Dermis blood vessel endothelial cell (primary cell): ENCODE results near the gene QRICH1. TPM values are rescaled to one million over a fixed set of nuclear protein-coding genes. Genes with fewer than 3 reads are reported as not detected.
A peak's percentile ranks its signal among the peaks of the same experiment; 100 is the strongest.

ENCODE experiments used
- DNase-seq: peaks from one replicate; pipeline ENCODE4 v3.0.0; 2010
- total RNA-seq: library from RNA; depleted of rRNA; stranded (reverse); fragments of >200 nt; gene quantifications from 2 replicates; pipeline ENCODE4 v1.2.3, GENCODE V29; 2014

Gene QRICH1
- total RNA-seq, 1 donor from 2014 or later, result 110 TPM

DNA sequence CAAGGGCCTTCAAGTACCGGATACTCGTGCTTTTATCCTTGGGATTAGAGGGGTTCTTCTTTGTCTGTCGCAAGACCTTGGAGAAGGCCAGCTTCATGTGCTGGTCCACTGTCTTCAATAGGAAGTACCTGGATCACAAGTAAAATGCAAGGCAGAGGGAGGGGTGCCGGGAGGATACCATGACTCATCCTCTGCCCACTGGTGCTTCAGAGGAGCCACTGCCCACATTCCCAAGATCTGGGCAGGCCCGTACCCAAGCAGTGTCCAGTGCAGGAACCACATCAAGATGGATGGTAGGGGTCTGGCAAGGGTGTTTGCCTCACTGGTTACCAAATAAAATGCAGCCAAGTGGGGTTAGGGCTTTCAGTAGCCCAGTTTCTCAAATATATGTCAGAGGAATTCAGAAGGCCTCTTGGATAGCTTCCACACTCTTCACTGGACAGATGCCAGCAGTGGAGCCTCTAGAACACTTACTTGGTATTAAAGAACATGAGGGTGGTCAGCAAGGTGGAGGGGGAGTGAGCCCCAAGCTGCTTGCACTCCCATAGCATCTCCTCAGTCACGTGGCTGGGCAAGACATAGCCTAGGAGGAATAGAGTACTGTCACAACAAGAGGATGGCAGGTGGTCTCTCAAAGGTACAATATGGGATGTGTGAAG, 61.1 kb downstream of the QRICH1 start:
- DNase-seq, result no peak

DNA sequence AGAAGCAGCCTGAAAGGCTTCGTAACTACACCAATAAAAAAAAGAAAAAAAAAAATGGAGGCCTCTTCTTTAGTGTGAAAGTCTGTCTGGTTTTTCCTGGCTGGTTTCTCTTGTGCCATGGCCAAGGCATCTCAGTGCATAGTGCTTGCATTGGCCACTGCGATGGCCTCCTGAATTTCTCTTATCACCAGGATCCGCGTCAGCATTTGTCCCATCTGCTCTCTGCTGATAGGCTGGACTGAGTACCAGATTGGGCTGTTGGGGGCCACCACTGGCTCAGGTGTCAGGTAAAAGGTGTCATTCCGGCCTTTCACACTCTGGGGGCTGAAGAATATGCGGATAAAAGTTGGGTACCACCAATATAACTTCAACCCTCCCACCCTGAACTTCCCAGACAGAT, 63.5 kb downstream of the QRICH1 start:
- no peak for DNase-seq

DNA sequence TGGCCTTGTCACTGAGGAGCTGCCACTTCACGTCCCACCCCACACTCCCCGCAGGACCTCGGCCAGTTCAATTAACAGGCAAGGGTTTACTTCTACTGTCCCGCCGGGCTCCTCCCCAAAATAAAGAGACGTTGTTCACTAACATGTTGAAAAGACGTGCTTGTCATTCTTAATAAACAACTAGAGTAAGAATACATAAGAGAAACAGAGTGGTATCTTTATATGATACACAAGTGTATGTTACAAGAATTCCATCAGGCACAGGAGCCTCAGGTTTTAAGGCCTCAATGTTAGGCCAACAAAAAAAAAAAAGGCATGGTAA, 64.3 kb downstream of the QRICH1 start:
- no peak for DNase-seq

DNA sequence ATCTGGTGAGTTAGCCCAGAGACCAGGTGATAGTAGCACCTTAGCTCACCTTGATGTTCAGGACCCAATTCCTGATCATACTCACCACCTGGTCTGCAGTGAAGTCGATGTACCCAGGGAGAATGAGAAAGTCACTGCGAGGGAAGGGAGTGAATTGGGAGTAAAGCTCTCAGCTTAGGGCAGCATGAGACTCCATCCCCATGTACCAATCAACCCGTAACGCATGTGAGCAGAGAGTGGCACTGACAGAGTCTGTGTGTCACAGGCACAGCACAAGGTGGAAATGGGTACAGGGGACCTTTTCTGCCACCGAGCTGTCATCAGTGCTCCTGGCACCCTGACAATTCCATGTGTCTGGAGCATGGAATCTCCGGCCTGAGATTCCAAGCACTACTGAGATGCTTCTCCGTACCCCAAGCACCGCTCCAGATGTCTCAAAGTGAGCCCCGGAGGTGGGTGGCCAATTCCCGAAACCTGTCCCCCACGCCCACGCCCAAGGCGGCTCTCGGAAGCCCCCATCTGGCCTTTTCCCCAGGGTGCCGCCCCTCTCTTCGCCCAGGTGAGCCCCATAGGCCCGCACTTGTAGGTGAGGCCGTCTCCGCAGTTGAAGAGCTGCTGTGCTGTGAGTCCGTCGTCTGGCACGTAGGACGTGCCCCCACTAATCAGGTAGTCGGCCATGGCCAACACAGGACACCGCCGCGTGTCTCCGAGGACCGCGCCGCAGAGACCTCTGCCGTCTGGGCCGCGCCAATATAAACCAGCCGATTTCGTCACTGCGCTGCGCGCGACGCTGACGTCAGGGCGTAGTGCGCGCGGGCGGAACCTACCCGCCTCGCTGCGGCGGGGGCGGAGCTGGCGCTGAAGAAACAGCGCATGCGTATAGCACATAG, 65.0 kb downstream of the QRICH1 start, which contains the start of gene IMPDH2:
TSS of gene IMPDH2 (minus strand) at position 726 of the 890 bp plus-strand sequence. CDS start at position 678, 48 bp downstream.
- DNase-seq, result peak; percentile 96

DNA sequence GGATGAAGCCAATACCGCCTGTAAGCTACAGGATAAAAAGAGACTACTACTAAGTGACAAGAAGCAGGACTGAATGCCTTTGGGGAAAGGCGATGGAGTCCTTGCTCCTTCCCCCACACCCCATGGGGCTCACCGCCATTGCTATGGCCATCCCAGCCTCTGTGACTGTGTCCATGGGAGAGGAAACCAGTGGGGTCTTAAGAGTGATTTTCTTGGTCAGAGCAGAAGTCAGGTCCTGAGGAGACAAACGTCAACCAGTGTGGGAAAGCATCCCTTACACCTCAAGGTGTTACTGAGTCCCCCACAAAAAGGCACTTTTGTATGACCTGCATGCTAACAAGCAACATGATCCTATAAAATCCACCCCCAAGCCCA, 65.6 kb downstream of the QRICH1 start:
- no peak for DNase-seq

DNA sequence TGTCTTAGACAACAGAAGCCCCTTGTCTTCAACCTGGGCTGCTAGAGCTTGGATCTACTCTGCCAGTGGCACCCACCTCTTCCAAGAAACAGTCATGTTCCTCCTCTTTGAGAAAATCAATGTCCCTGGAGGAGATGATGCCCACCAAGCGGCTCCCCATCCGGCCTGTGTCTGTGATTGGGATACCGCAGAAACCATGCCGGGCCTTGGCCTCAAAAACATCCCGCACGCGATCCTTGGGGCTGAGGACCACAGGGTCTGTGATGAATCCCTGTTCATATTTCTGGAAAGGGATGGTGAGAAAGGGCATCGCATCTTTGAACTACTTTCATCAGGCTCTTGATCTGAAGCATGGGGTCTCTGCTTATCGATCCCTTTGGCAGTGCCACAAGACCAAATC, 66.2 kb downstream of the QRICH1 start:
- DNase-seq, result no peak

DNA sequence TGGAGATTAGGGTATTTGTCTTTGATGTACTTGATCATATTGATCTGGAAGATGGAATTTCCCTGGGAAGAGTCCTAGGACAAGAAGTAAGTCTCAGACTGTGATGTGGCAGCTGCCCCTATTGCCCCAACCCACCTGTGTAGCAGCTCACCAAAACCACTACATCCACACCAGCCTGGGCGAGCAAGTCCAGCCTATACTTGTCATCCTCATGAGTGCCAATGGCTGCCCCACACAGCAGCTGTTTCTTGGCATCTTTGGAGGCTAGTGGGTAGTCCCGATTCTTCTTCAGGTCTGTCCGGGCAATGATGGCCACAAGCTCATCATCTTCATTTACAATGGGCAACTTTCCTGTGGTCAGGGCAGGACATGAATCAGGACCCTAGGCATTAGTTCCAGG, 67.3 kb downstream of the QRICH1 start:
- no peak for DNase-seq

DNA sequence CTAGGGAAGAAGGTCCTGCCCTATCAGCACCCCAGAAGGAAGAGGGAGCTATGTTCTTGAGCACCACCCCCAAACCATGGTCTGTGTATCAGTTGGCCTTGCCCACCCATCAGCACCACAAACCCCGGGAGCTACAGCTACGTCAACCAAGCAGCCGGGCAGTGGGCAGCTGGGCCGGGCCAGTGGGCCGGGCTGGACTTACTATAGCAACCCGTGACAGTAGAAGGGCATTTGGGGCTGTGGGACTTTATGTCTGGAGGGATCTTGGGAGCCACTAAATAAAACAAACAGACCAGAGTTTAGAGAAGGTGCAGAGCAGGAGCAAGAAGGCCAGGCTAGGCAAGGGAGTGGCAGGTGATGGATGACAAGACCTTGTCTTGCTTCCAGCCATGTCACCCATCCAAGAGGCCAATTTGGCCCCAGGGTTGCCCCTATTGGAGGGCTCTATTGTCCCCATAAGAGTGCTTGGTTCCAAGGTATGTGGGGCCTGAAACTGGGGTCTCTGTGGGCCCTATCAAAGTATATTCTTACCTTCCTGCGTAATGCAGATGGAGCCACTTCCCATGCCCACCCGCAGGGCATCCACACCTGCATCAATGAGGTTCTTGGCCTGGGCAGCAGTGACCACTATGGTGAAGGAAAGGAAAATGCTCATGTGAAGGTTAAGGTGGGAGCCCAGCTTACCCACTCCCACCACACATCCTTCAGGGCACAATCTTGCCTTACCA, 67.9 kb downstream of the QRICH1 start:
- DNase-seq, result no peak

DNA sequence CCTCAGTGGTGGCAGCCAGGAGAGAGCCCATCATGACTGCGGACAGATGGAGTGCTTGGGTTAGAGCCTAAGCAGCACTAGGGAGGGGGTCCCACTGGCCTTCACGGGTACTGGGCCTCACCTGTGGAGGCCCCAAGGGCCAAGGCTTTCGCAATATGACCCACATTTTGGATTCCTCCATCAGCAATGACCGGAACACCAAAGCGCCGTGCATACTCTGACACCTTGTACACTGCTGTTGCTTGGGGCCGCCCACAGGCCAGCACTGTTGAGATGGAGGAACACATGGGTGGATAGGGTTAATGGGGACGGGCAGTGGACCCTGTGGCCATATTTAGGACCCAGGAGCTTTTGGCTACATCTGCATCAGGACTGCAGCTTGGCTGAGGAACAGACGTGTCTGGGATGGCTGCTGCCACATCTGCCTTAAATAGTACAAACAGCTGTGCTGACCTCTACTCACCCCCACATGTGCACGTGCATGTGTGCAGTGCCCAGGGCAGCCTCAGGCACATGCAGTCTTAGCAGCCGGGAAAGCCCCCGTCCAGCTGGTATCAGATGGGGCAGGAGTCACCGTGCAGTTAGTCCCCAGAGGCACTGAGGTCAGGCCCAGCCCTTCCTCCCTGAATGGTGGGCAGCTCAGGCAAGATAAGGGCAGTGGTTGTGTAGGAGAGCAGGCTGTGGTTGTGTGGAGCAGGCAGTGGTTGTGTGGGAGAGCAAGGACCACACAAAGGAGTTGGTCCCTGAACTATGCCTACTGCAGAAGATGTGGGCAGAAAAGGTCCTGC, 68.7 kb downstream of the QRICH1 start:
- no peak for DNase-seq

DNA sequence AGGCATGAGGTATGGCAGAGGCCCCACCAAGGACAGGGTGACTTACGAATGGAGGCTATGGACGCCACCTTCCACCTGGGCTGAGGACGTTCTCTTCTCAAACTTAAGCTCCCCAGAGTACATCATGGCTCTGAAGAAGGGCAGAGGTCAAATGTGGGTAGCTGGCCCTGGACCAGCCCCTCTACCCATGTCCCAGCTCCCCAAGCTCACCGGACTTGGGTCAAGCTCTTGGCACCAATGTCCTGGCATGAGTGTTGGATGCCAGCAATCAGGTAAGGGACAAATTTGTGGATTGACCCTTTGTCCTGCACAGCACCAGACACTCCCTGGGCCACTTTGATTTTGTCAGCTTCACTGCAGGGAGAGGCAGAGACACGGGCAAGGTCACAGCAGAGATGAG, 69.4 kb downstream of the QRICH1 start:
- no peak for DNase-seq

DNA sequence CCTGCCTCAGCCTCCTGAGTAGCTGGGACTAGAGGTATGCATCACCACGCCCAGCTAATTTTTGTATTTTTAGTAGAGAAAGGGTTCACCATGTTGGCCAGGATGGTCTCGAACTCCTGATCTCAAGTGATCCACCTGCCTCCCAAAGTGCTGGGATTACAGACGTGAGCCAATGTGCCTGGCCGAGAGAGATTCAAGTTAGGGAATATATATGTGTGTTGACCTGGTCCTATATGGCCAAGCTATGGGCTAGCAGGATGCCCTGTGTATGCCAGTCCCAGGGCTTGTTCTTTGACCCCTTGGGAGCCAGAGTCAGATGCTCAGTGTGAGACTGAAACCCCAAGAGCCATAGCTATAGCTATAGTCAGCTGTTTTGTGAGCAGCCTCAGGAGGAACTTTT, 70.1 kb downstream of the QRICH1 start:
- DNase-seq, result no peak

DNA sequence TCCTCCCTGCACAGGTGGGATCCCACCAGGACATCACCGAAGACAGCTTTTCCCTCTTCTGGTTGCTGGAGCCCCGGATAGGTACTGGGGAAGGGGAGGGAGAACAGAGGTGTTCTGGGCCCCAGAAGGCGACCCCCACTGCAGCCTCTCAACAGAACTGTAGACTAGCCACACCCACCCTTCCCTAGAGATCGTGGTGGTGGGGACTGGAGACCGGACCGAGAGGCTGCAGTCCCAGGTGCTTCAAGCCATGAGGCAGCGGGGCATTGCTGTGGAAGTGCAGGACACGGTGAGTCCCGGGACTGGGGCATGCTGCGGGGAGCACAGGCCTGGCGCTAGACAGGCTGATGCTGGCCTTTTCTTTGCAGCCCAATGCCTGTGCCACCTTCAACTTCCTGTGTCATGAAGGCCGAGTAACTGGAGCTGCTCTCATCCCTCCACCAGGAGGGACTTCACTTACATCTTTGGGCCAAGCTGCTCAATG, 71.1 kb downstream of the QRICH1 start:
- no peak for DNase-seq

DNA sequence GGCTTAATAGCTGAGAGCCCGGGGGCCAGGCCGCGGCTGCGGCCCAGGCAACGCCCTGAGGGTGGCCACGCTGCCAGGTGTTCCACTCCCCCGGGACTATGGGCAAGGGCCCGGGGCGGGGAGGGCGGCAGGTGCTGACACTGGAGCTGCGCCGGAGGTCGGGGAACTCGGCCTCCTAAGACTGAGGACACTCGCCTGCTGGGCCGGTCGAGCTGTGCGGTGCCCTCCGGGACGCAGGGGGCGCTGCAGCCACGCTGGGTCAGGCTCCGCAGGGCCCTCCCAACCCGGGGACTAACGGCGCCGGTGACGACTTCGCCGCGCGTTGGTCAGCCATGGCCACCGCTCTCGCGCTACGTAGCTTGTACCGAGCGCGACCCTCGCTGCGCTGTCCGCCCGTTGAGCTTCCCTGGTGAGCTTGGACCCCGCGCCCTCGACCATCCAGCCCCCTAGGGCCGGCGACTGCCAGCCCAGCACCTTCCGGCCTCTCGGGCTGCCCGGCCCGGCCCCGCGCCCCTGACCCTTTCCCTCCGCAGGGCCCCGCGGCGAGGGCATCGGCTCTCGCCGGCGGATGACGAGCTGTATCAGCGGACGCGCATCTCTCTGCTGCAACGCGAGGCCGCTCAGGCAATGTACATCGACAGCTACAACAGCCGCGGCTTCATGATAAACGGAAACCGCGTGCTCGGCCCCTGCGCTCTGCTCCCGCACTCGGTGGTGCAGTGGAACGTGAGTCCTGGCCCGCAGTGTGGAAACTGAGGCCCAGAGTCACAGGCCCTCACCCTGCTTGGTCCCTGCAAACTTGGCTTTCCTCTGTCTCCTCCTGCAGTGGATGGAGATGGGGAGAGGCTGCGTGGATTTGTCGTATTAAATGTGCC, 71.8 kb downstream of the QRICH1 start, which contains the start of gene NDUFAF3:
TSS of gene NDUFAF3 (plus strand) at position 309 of the 875 bp plus-strand sequence. CDS start at position 333, 24 bp downstream.
- peak; percentile 97 for DNase-seq

DNA sequence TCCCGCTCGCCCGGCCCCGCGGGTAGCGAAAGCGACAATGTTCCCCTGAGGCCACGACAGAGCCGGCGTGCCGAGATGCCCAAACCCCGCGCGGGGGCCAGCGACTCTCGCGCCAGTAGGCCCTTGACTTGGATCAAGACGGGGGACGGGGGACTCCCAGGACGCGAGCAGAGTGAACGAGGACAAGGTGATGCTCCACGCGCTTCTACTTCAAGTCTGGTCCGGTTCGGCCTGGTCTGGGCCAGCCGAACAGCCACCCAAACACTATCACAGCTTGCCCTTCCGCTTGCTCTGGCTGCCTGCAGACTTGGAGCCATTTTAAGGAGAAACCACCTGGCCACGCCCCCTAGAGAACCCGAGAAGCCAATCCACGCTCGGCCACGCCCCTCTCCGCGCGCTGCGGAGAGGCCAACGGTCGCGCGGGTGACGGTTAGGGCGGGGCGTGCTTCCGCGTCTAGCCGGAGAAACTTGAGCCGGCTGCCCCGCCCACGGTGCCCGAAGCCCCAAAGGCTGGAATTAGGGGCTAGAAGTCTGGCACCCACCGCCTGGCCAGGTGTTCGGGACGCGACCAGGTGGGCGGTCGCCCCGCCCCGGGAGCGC, 72.6 kb downstream of the QRICH1 start:
- DNase-seq, result peak; percentile 98

DNA sequence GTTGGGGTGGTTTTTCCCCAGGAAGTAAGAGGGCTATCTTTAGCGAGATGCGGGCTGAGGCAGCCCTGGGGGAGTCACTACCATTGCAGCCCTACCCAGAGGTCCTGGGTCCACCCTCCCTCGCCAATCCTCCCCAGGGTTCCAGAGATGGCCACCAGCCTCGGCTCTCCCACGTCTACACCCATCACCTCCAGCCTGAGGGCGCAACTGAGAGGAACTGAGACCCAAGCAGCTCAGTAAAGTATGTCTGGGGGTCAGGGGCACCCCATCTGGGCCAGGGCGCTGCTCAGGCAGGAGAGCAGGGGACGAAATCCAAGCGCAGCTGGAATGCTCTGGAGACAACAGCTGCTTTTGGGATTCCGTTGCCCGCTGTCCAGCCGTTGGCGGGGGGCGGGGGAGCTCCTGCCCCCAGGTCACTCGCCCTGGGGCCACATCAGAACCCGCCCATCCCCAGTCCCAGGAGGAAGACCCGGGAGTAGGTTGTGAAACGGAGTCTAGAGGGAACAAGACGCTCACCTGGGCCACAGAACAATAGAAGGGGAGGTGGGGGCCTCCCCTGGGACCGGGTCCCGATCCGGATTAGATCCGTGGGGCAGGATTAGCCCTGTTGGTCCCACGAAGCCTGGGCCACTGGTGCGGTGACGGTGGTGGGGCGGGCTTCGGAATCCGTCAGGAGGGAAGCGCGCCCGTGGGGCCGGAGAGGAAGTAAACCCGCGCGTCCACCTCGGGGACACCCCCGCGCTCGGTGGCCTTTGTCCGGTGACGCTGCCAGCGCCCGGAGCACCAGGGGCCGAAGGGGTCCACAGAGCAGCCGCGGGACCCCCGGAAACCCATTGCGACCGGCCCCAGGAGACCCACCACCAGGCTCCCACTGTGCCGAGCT, 73.3 kb downstream of the QRICH1 start:
- peak; percentile 33 for DNase-seq

DNA sequence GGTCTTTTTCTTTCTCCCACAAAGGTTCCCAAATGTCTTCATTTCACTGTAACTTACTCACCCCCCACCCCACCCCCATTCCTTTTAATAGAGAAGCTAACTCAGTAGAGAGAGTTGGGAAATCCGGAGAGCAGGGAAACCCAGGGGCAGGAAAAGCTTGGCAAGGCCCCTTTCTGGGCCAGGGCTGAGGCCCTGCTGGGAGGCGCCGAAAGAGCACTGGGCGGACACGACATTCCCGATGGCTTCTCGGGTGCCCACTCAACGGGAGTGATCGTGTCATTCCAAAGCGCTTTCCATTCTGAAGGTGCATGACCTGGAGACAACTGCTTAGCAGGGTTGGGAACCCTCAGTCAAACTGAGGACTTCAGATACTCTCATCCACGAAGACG, 73.9 kb downstream of the QRICH1 start:
- no peak for DNase-seq

DNA sequence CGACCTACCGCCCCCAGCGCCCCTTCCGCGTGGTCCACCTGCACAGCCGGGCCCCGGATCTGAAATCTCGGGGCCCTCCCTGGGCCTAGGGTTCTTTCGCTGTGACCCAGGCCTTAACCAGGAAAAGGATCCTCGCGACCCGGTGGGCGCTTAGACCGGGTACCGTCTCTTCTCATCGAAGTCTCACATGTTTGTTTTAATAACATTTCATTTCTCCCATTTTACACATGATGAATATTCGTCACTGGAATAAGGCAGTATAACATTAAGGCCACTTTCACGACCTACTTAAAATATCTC, 75.2 kb downstream of the QRICH1 start:
- no peak for DNase-seq

DNA sequence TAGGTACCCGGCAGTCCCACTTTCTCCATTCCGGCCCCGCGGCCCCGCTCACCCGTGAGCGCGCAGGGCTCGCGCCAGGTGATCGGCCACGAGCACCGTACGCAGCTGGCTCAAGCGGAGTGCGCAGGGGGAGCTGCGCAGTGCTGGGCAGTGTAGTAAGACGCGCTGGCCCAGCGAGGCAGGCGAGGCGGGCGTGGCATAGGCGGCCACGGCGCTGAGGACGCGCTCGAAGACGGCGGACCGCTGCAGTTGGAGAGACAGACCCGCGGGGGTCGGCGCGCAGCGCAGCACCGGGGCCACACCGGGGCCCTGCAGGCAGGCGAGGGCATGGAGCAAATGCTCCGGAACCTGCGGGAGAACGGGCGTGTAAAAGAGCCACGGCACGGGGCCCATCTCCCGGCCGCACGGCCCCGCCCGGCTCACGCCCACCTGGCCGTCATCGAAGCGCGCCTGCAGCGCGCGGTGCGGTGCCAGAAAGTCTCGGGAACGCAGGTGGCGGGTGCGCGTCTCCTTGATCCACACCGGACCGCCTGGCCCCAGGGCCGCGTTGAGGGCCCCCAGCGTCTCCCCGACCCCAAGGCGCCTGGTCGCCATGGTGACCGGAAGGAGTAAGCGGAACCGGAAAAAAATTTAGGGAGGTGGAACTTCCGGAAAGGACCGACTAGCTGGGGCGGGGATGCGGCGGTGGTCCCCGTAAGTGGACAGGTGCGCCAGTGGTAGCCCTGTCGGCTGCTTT, 75.7 kb downstream of the QRICH1 start, which contains the start of gene DALRD3:
TSS of gene DALRD3 (minus strand) at position 610 of the 736 bp plus-strand sequence. CDS start at position 594, 16 bp downstream.
- DNase-seq, result peak; percentile 72
